Measurements from ENCODE around the gene CDH10.

CDH10 gene

GRCh38 chr5:24644761-24645160 lies at the start of gene CDH10:
CDH10 (minus strand) TSS chr5:24644978; CDS start chr5:24593490, 51,488 bp downstream.
- no peak for DNase-seq

GRCh38 chr5:24693609-24694008 lies 48.8 kb upstream of the CDH10 start:
- no peak for DNase-seq

- DNase-seq: no peak
Observed at GRCh38 chr5:24691074-24691473, 46.3 kb upstream of the CDH10 start.

GRCh38 chr5:24681106-24681505 lies 36.3 kb upstream of the CDH10 start:
- DNase-seq: no peak

GRCh38 chr5:24668050-24668449 lies 23.3 kb upstream of the CDH10 start:
- DNase-seq: no peak

GRCh38 chr5:24649531-24649930 lies 4.8 kb upstream of the CDH10 start:
- DNase-seq: no peak

GRCh38 chr5:24646915-24647314 lies 2.1 kb upstream of the CDH10 start:
- DNase-seq: no peak

DNA sequence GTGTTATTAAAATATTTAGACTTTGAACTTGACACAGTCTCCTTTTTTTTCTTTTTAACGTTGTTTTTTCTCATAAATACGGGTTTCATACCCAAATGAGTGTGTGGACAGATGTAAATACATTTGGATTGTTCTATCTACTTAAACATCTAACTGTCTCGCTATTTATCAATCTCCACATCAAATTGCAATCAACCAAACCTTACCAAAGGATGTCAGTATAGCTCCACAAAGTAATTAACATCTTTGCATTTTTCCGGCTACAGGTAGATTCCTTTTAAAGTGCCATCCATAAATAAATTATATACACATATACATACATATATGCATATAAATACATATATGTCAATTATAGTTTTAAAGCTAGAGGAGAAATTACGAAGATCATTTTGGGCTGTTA lies 705 bp upstream of the CDH10 start:
- no peak for DNase-seq

DNA sequence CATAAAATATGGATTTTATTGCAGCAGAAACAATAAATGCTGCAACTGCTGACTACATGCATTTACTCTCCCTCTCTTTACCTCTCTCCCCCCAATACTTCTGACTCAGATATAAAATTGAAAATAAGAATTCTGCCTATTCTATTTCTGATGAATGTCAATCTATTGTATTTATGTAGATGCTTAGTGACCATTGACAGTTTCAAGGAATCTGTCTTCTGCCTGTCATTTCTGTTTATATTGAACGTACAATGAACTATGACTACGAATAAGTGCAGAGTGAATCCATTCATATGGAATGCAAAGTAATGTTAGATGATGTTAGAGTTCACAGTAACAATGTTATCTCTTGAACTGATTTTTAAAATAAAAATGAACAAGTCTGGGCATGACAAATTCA lies 898 bp downstream of the CDH10 start:
- DNase-seq: no peak

DNA sequence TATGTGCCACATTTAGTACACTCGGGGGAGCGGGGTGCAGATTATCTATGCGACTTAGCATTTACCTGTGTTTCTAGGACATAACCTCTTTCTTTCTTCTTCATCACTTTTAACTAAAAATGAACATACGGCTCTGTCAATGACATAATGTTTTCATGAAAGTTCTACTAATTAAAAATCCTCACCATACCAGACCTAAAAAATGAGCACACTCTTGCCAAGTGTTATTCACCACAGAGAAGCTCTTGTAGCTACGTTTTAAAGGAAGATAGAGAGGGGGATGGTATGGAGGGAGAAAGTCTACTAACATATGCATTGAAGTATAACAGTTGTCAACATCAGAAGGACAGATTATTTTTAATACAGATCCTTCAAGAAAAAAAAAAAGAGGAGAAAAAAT lies 1.6 kb downstream of the CDH10 start:
- DNase-seq: no peak

DNA sequence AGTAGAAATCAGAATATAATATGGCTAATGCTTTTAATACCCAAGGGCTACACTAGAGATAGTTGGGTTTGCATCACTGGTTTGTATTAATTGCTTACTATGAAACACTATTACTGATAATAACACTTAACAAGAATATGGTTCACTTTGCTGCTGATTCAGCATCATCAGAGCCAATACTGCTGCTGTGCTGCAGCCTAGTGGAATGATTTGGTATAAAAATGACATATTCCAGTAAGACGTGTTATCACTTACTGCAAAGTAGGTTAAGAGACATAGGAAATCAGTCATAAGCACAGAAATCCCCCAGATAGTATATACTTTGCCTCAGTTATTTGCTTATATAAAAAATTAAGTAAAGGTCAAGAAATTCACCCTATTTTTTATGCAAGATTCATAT lies 2.8 kb downstream of the CDH10 start:
- no peak for DNase-seq

GRCh38 chr5:24635209-24635608 lies 9.6 kb downstream of the CDH10 start:
- no peak for DNase-seq

DNA sequence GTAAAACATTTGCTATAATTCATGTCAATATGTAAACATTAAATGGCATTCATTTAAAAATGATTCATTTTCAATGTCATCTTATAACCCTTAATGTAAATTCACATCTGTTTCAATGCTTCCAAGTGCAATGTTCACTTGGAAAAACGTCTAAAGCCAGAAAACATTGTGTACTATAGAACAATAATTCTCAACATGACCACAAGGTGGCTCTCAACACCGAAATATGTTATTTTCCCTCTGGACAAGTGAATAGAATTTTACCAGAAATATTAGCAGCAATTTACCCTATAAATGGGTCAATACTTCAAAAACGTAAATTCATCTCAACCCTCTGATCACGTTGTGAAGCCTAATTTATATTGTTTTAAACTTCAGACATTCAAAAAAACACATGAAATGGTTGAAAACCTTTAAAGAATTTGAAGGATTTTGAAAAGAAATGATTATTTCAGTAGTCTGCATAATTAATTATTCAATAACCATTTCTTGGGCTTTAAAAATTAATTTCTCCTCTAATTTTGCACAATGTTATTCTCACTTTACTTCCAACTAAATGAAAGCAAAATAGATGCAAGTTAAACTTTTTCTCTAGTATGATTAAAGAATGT lies 11.0 kb downstream of the CDH10 start:
- peak; percentile 17 for DNase-seq

DNA sequence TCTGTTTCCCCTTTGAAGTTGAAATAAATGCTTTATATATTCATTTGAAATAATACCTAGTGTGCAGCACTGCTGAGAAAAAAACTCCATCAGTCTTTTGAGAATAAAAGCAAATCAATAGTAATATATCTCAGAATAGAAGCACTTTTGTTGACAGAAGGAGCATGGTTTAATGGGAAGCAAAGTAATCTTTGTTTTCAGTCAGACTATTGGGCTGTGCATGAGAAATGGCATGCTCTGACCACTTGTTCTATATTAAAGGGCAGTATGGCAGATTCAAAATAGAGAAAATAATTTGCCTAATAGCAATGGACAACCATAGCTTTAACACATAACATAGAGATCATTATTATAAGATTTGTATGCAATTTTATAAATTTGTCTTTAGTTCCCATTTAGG lies 12.4 kb downstream of the CDH10 start:
- DNase-seq: no peak

GRCh38 chr5:24630918-24631317 lies 13.9 kb downstream of the CDH10 start:
- no peak for DNase-seq

DNA sequence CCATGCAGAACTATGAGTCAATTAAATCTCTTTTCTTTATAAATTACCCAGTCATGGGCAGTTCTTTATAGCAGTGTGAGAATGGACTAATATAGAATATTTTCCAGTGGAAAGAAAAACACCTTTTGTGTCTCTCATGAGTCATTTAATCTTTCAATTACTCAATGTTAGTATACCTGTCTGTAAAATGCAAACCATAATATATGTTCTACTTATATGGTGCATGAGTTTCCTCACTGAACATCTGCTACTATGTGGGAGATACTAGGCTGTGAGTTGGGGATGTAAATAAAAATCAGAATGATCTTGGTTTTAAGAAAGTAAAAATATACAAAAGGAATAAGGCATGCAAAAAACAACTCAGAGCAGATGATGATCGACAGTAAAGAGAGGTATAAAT lies 15.0 kb downstream of the CDH10 start:
- no peak for DNase-seq

DNA sequence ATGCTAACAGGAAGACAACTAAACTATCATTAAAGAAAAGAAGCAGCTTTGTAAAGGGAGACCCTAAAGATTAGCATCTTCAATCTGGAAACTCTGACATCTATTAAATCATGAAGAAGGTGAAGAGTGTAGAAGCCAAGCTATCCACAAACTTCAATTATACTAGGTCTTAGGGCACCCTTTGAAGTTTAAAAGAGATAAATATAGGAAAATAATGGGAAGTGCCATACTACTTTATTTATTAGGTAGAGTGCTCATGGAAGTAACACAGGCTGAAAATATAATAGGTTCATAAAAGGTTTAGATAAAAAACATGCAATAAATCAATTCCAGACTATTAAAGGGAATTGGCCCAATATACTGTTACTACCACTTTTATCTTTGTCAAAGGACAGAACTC lies 19.9 kb downstream of the CDH10 start:
- DNase-seq: no peak

GRCh38 chr5:24623624-24624023 lies 21.2 kb downstream of the CDH10 start:
- no peak for DNase-seq

- no peak for DNase-seq
Observed at GRCh38 chr5:24623031-24623430, 21.7 kb downstream of the CDH10 start.

DNA sequence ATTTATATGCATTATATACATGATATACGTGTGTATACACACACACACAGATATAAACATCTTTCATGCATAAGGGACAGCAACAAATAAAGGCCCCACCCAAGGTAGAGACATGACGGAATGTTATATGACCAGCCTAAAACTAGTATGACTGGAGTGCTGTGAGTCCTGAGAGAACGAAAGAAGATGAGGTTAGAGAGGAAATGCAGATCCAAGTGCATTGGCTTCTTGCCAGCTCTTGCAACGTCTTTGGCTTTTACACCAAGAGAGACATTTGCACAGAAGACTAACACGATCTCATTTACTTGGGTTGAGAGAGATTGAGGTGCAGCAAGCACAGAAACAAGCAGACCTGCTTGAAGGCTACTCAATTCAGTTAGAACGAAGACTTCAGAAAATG lies 23.0 kb downstream of the CDH10 start:
- DNase-seq: no peak

GRCh38 chr5:24616566-24616965 lies 28.2 kb downstream of the CDH10 start:
- no peak for DNase-seq

DNA sequence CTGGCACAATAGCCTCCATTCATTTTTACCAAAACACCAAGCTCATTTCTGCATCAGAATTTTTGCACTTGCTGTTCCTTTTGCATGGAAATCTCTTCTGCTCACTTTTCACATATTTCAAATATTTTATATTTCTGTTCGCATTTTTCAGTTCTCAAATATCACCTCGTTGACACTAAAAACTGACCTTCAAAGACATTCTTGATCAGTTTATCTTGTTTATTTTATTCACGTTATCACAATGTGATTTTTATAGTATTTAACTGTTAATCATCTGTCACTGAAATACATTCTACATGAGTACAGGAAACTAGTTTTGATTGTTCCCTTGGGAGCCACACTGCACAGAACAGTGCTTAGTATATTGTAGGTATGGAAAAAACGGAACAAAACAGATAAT lies 29.6 kb downstream of the CDH10 start:
- no peak for DNase-seq

DNA sequence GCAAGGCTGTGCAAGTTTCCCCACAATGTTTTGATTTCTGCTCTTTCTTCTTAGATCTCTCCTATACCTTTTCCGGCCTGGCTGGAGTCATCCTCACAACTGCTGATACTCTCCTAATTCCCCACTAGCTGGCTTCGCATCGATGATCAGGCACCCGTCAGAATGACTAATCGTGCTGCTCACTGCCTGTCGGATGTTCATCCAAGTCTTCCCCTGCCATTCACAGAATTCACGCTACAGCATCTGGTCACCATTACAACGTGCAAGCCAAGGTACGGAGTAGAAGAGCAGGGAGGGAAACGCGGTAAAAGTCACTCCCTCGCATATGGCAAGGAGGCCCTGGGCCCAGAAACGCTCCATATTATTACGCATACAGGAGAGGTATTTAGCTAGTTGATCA lies 35.1 kb downstream of the CDH10 start:
- DNase-seq: no peak

GRCh38 chr5:24606971-24607370 lies 37.8 kb downstream of the CDH10 start:
- no peak for DNase-seq

GRCh38 chr5:24602188-24602587 lies 42.6 kb downstream of the CDH10 start:
- no peak for DNase-seq

- no peak for DNase-seq
Observed at GRCh38 chr5:24598956-24599355, 45.8 kb downstream of the CDH10 start.

Data from NCI-H2029 (cell line).